MCF 10A (cell line): ENCODE measurements around the gene B3GNT5. TPM values are rescaled to one million over a fixed set of nuclear protein-coding genes. Genes with fewer than 3 reads are reported as not detected.

Experiments used
- BruUV-seq: library from RNA; stranded (reverse); fragments of 400-500 nt; replicated peaks from 2 replicates; lab custom pipeline; 2021; lab: Mats Ljungman, UMichigan
- CTCF ChIA-PET: fragments of 300-600 bp; sonication (Branson Sonifier 250); formaldehyde crosslinking; extraction: SDS; loops from one replicate; lab custom pipeline; 2021; ENCODE audit warnings: antibody characterized with exemption, inconsistent platforms; lab: Yijun Ruan, JAX
- POLR2A ChIA-PET: fragments of 300-600, 350-650 bp; sonication (Branson Sonifier 250); formaldehyde crosslinking; extraction: SDS; loops from one replicate; lab custom pipeline; 2020; ENCODE audit warnings: antibody characterized with exemption, inconsistent platforms; lab: Yijun Ruan, JAX
- DNase-seq: peaks from one replicate; pipeline ENCODE4 v3.0.0-alpha.2; 2018; ENCODE audit not compliant: unreplicated experiment
- H3K27ac Mint-ChIP-seq: one replicate; pipeline ENCODE4 v1.8.0; 2022; ENCODE audit warnings: mild to moderate bottlenecking, low read depth, mixed read lengths; ENCODE audit not compliant: unreplicated experiment
- H3K27me3 Mint-ChIP-seq: one replicate; pipeline ENCODE4 v1.8.0; 2022; ENCODE audit warnings: mixed read lengths; ENCODE audit not compliant: insufficient read depth, unreplicated experiment
- H3K36me3 Mint-ChIP-seq: one replicate; pipeline ENCODE4 v1.8.0; 2022; ENCODE audit warnings: mild to moderate bottlenecking, moderate library complexity, mixed read lengths; ENCODE audit not compliant: insufficient read depth, unreplicated experiment
- H3K4me1 Mint-ChIP-seq: one replicate; pipeline ENCODE4 v1.8.0; 2022; ENCODE audit warnings: mixed read lengths; ENCODE audit not compliant: insufficient read depth, unreplicated experiment
- H3K4me3 Mint-ChIP-seq: one replicate; pipeline ENCODE4 v1.8.0; 2022; ENCODE audit warnings: mild to moderate bottlenecking, moderate library complexity, mixed read lengths; ENCODE audit not compliant: unreplicated experiment
- H3K9me3 Mint-ChIP-seq: one replicate; pipeline ENCODE4 v1.8.0; 2022; ENCODE audit warnings: mixed read lengths; ENCODE audit not compliant: unreplicated experiment
- intact Hi-C: fragments of 100-400 bp; cut with micrococcal nuclease; formaldehyde crosslinking; loops from 2 replicates; pipeline ENCODE4 v1.14.1; 2022
- total RNA-seq: library from RNA; stranded (reverse); gene quantifications from 2 replicates; pipeline ENCODE4 v1.2.3, GENCODE V29; 2022
- TF ChIP-seq, protein P1 (sequence below): fragments of 200-600 bp; IDR thresholded peaks from one replicate; pipeline ENCODE4 v1.8.0; 2022; ENCODE audit warnings: antibody characterized with exemption, mild to moderate bottlenecking; ENCODE audit not compliant: unreplicated experiment

The B3GNT5 gene
- total RNA-seq, 1 experiment from 2014 or later: 80.1 TPM

GRCh38 chr3:183270344-183270743, 17.3 kb downstream of the B3GNT5 start:
- POLR2A ChIA-PET: interaction anchor here (0.7 to 9.5 kb wide), 8 partner anchors 9 to 112 kb away, joined by 3 to 140 read pairs (median 5); partner anchors contain the start of gene B3GNT5
- Mint-ChIP-seq H3K4me1 (peaks cover 42% of the 10 kb centered on the region), H3K36me3 (peaks cover 48% of the 10 kb centered on the region), H3K9me3 (no peaks in the 10 kb centered on the region), H3K4me3 (no peak overlapping the region), H3K27ac (no peak overlapping the region), H3K27me3 (no peaks in the 10 kb centered on the region)
- no TSS peak for BruUV-seq
- TF ChIP-seq, protein P1, sequence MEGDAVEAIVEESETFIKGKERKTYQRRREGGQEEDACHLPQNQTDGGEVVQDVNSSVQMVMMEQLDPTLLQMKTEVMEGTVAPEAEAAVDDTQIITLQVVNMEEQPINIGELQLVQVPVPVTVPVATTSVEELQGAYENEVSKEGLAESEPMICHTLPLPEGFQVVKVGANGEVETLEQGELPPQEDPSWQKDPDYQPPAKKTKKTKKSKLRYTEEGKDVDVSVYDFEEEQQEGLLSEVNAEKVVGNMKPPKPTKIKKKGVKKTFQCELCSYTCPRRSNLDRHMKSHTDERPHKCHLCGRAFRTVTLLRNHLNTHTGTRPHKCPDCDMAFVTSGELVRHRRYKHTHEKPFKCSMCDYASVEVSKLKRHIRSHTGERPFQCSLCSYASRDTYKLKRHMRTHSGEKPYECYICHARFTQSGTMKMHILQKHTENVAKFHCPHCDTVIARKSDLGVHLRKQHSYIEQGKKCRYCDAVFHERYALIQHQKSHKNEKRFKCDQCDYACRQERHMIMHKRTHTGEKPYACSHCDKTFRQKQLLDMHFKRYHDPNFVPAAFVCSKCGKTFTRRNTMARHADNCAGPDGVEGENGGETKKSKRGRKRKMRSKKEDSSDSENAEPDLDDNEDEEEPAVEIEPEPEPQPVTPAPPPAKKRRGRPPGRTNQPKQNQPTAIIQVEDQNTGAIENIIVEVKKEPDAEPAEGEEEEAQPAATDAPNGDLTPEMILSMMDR: no peak
- intact Hi-C loops: no loop called here
- CTCF ChIA-PET: interaction anchor here (1.1 to 1.5 kb wide), 2 partner anchors 15 to 85 kb away, joined by 3 read pairs; no protein-coding TSS in a partner anchor
- DNase-seq: no peak

- Mint-ChIP-seq H3K27ac (no peak overlapping the region), H3K36me3 (peaks cover 58% of the 10 kb centered on the region), H3K9me3 (no peaks in the 10 kb centered on the region), H3K27me3 (no peaks in the 10 kb centered on the region), H3K4me1 (peaks cover 49% of the 10 kb centered on the region), H3K4me3 (no peak overlapping the region)
- TF ChIP-seq, protein P1: no peak
- ChIA-PET CTCF (interaction anchor here (0.7 to 1.2 kb wide), 3 partner anchors 87 to 170 kb away, joined by 3 to 6 read pairs (median 3); no protein-coding TSS in a partner anchor), POLR2A (interaction anchor here (0.8 to 9.5 kb wide), 11 partner anchors 9 to 99 kb away, joined by 3 to 140 read pairs (median 4); partner anchors contain the start of gene B3GNT5)
- intact Hi-C loops: no loop called here
- no TSS peak for BruUV-seq
- DNase-seq: no peak
Measured at GRCh38 chr3:183272142-183272541, 19.1 kb downstream of the B3GNT5 start.

- intact Hi-C loops: no loop called here
- H3K4me1 Mint-ChIP-seq: peaks cover 47% of the 10 kb centered on the region
Measured at GRCh38 chr3:183272791-183273190, 19.7 kb downstream of the B3GNT5 start.

GRCh38 chr3:183274609-183275008, 21.6 kb downstream of the B3GNT5 start:
- Mint-ChIP-seq H3K36me3 (peaks cover 54% of the 10 kb centered on the region), H3K4me3 (no peak overlapping the region), H3K9me3 (no peaks in the 10 kb centered on the region), H3K27ac (peak overlapping the region; percentile 17), H3K27me3 (no peaks in the 10 kb centered on the region), H3K4me1 (peaks cover 48% of the 10 kb centered on the region)
- peak; percentile 51 for DNase-seq
- intact Hi-C loops: no loop called here
- ChIA-PET POLR2A (interaction anchor here (0.5 to 9.5 kb wide), 17 partner anchors 9 to 115 kb away, joined by 3 to 140 read pairs (median 5); partner anchors contain the start of gene B3GNT5), CTCF (interaction anchor here (0.6 to 1.3 kb wide), 4 partner anchors 10 to 1248 kb away, joined by 3 to 8 read pairs (median 5); no protein-coding TSS in a partner anchor)
- BruUV-seq: no TSS peak
- TF ChIP-seq, protein P1: no peak

More at GRCh38 chr3:183272791-183273190, 19.7 kb downstream of the B3GNT5 start:
- Mint-ChIP-seq H3K36me3 (peaks cover 53% of the 10 kb centered on the region), H3K27ac (no peak overlapping the region), H3K27me3 (no peaks in the 10 kb centered on the region), H3K4me3 (no peak overlapping the region), H3K9me3 (no peaks in the 10 kb centered on the region)
- CTCF ChIA-PET: interaction anchor here (0.5 to 1.2 kb wide), 3 partner anchors 87 to 235 kb away, joined by 3 to 6 read pairs (median 3); no protein-coding TSS in a partner anchor
- no TSS peak for BruUV-seq
- POLR2A ChIA-PET: interaction anchor here (0.6 to 9.5 kb wide), 10 partner anchors 9 to 98 kb away, joined by 3 to 140 read pairs (median 4); partner anchors contain the start of gene B3GNT5
- no peak for DNase-seq
- TF ChIP-seq, protein P1: no peak
